ENCODE results near the gene PPP5C. TPM values are rescaled to one million over a fixed set of nuclear protein-coding genes. Genes with fewer than 3 reads are reported as not detected.

Gene PPP5C
- total RNA-seq, 2 donors from 2014 or later, result 56.6 to 73.7 TPM

DNA sequence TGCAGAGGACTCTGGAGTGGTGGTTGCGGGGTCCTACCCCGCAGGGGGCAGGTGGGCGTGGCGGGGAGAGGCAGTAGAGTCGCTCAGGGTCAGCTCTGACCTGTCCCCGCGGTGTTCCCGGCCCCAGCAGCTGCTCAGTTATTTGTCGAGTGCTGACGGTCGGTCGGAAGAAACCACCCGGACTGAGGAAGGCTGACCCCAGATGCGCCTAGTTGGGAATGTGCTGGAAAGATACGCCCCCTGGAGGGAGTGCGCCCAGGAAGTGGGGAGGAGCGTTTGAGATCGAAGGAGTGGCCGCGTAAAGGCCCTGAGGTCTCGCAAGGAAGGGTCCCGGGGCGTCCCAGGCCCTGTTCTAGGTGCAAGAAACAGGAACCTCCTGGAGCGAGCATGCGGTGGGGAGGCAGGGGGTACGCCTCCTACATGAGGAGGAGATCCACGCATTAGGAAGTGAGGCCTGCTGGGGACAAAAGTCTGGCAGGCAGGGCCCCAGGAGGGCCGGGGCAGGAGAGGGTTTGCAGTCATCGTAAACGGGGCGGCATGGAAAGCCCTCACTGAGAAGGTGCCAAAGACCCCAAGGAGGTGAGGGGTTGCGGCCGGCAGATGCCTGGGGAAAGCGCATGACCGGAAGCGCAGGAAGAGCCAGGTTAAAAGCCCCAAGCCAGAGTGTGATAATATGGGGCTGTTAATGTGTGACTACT is 57.3 kb downstream of the PPP5C start:
- H3K27ac Mint-ChIP-seq, result no peak overlapping the region
- ATAC-seq (replicated peaks in 1 of 2), result peak; percentile 20 to 28
- H3K4me1 Mint-ChIP-seq (ENCODE audit: low read depth), result peaks cover 32% of the 10 kb centered on the region
- H3K4me3 Mint-ChIP-seq, result peak overlapping the region; percentile 65 to 69
- no peak for DNase-seq
- peaks cover 62% of the 10 kb centered on the region for H3K27me3 Mint-ChIP-seq (ENCODE audit: low read depth)
- H3K9me3 Mint-ChIP-seq, result no peaks in the 10 kb centered on the region
- H3K36me3 Mint-ChIP-seq (ENCODE audit: insufficient read depth in 2 of 2), result no peaks in the 10 kb centered on the region

DNA sequence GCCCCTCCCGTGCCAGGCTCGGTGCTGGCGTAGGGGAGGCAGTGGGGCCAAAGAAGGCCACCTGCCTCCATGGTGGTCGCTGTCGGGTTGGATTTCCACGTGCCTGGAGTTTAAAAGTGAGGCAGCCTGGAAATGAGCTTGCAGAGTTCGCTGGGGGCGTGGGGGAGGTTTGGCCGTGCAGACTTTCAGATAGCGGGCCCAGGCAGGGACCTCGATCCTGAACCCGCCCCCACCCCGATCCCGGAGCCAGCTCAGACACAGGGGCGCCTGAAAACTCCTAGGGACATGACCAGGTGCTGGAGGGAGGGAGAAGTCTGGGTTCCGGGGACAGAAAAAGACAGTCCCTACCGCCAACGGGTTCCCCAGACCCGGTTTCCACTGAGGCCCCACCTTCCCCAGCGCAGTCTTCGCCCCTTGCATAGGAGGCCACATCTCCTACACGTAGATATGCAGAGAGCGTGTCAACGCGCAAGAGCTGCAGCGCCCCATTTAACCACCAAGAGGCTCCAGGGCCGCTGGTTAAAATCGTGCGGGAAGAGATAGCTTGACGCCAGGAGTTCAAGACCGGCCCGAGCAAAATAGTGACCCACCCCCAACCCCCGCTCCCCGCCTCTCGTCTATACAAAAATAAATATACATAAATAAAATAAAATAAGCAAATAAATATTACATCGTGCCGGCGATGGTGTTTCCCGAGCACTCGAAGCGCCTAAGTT is 58.0 kb downstream of the PPP5C start:
- Mint-ChIP-seq H3K9me3 (no peaks in the 10 kb centered on the region), H3K27me3 (ENCODE audit: low read depth) (peaks cover 63% of the 10 kb centered on the region), H3K36me3 (ENCODE audit: insufficient read depth in 2 of 2) (no peaks in the 10 kb centered on the region), H3K27ac (no peak overlapping the region), H3K4me3 (peak overlapping the region; percentile 65 to 69), H3K4me1 (ENCODE audit: low read depth) (peaks cover 32% of the 10 kb centered on the region)
- peak; percentile 28 to 57 for ATAC-seq (replicated peaks in 1 of 2)
- DNase-seq, result peak in 1 of 2 donors; percentile 15

DNA sequence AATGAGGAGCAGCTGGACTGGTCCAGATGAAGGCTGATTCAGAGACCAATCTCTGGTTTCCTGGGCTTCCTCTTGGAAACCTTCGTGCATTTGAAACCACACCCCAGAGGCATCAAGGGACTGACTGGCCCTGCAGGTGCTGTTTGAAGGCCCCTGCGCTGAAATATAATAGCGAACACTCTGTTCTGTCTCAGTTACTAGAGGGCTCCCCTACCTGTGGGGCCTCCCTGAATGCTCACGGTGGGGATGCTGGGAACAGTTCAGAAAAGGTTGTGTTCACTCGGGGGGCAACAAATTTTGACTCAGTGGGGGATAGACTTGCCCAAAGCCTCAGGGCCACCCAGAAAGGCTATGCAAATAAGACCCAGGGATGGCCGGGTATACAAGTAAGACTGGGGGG is 60.1 kb downstream of the PPP5C start:
- Mint-ChIP-seq H3K27me3 (ENCODE audit: low read depth) (peaks cover 73% of the 10 kb centered on the region), H3K4me1 (ENCODE audit: low read depth) (peaks cover 32% of the 10 kb centered on the region), H3K9me3 (no peaks in the 10 kb centered on the region), H3K27ac (no peak overlapping the region), H3K36me3 (ENCODE audit: insufficient read depth in 2 of 2) (no peaks in the 10 kb centered on the region), H3K4me3 (no peak overlapping the region)
- no peak for ATAC-seq (replicated peaks in 1 of 2)
- no peak for DNase-seq

DNA sequence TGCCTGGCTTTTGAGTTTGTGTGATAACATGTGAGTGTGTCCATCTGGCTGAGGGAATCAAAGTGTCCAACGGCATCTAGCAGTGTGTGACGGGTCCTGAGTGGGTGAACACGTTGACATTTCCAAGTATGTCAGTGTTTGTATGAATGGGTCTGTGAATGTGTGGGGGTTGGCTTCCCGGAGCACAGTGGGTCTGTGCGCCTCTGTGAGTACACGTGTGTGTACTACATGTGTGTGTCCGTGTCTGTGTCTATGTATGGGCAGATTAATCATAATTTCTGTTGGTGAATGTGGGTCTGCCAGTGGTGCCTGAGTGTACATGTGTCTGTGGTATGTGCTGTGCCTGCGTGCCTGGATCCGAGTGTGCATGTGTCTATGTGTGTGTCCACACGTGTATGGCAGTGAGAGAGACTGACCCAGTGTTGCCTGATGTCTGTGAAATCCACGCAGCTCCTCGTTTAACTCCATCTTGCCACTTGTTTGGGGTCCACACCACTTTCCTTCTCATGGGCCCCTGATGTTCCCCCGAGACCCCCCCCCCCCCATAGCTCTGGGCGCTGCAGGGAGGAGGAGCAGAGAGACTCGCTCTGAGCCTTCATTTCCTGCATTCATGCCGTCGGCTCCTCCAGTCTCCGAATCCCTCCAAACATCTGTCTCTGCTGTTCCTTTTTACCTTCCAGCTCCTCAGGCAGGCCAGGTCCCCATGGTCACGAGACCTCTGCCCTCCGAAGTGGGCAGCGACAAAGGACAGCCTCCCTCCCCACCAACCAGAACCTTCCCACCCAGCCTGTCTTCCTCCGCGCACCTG is 61.2 kb downstream of the PPP5C start:
- DNase-seq (no peak), ATAC-seq (replicated peaks in 1 of 2) (no peak)
- Mint-ChIP-seq H3K36me3 (ENCODE audit: insufficient read depth in 2 of 2) (no peaks in the 10 kb centered on the region), H3K27ac (no peak overlapping the region), H3K9me3 (no peaks in the 10 kb centered on the region), H3K4me1 (ENCODE audit: low read depth) (peaks cover 30% of the 10 kb centered on the region), H3K4me3 (no peak overlapping the region), H3K27me3 (ENCODE audit: low read depth) (peaks cover 77% of the 10 kb centered on the region)

DNA sequence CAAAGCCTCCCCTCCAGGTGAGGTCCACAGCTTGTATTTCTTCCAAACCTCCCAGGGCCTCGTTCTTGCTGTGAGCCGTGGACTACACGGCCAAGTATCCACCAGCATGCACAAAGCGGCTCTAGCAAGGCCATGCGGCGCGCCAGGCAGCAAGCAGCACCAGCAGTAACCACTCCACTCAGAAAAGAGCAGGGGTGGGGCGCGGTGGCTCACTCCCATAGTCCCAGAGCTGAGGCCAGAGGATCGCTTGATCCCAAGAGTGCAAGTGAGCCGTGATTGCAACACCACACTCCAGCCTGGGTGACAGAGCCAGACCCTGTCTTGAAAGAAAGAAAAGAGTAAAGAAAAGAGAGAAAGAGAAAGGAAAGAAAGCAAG is 61.8 kb downstream of the PPP5C start:
- ATAC-seq (replicated peaks in 1 of 2) (no peak), DNase-seq (no peak)
- Mint-ChIP-seq H3K4me1 (ENCODE audit: low read depth) (peaks cover 29% of the 10 kb centered on the region), H3K9me3 (no peaks in the 10 kb centered on the region), H3K4me3 (no peak overlapping the region), H3K36me3 (ENCODE audit: insufficient read depth in 2 of 2) (no peaks in the 10 kb centered on the region), H3K27ac (no peak overlapping the region), H3K27me3 (ENCODE audit: low read depth) (peaks cover 73% of the 10 kb centered on the region)

DNA sequence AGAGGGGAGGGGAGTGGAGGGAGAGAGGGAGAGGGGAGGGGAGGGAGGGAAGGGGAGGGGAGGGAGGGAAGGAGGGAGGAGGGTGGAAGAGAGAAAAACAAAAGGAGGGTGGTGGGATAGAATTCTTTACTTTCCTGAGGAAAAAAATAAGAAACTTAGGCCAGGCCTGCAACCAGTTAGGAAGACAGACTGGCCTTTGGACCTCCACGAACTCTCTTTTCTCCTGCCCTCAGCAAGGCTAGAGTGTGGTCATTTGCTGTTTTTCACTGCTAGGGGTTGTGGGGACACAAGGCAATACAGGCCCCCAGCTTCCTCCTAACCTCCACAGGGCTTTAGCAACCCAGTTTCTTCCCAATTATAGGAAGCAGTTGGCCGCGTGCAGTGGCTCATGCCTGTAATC is 62.3 kb downstream of the PPP5C start:
- H3K9me3 Mint-ChIP-seq, result no peaks in the 10 kb centered on the region
- peaks cover 23% of the 10 kb centered on the region for H3K4me1 Mint-ChIP-seq (ENCODE audit: low read depth)
- DNase-seq (no peak), ATAC-seq (replicated peaks in 1 of 2) (no peak)
- H3K27me3 Mint-ChIP-seq (ENCODE audit: low read depth), result peaks cover 73% of the 10 kb centered on the region
- H3K36me3 Mint-ChIP-seq (ENCODE audit: insufficient read depth in 2 of 2), result no peaks in the 10 kb centered on the region
- H3K27ac Mint-ChIP-seq, result no peak overlapping the region
- no peak overlapping the region for H3K4me3 Mint-ChIP-seq

DNA sequence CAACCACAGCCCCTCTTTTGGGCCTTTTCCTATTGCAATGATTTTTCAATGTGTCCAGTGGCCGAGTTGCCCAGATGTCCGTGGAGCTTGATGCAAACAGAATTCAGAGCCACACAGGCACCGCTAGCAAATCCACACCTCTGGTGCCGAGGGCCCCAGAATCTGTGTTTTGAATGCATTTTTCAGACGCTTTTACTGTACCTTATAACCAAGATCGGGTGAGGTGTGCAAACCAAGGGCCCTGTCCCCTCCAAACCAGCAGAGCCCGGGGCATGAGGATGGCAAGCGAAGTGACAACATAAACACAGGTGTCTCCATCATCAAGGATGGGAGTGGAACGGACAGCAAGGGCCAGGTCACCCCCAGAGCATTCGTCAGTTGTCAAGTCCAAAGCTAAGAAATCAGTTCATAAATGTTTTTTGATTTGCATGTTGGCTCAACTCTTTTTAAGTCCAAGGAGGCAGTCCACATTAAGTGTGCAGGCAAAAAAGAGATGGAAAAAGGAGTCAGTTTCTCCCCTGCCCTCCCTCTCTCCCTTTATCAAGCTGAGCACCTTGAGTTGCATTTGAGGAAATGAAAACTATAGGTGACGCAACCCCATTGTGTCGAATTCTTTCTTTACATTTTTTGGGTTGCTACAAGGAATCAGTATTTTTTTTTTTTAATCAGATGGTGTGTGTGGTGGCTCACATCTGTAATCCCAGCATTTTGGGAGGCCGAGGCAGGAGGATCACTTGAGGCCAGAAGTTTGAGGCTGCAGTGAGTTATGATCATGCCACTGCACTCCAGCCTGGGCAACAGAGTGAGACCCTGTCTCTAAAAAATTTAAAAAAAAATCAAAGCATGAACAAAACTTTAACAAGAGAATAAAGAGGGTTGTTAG is 63.6 kb downstream of the PPP5C start:
- ATAC-seq (replicated peaks in 1 of 2) (no peak), DNase-seq (no peak)
- peaks cover 78% of the 10 kb centered on the region for H3K27me3 Mint-ChIP-seq (ENCODE audit: low read depth)
- no peak overlapping the region for H3K27ac Mint-ChIP-seq
- H3K36me3 Mint-ChIP-seq (ENCODE audit: insufficient read depth in 2 of 2), result no peaks in the 10 kb centered on the region
- peaks cover 17% of the 10 kb centered on the region for H3K4me1 Mint-ChIP-seq (ENCODE audit: low read depth)
- no peak overlapping the region for H3K4me3 Mint-ChIP-seq
- H3K9me3 Mint-ChIP-seq, result no peaks in the 10 kb centered on the region

DNA sequence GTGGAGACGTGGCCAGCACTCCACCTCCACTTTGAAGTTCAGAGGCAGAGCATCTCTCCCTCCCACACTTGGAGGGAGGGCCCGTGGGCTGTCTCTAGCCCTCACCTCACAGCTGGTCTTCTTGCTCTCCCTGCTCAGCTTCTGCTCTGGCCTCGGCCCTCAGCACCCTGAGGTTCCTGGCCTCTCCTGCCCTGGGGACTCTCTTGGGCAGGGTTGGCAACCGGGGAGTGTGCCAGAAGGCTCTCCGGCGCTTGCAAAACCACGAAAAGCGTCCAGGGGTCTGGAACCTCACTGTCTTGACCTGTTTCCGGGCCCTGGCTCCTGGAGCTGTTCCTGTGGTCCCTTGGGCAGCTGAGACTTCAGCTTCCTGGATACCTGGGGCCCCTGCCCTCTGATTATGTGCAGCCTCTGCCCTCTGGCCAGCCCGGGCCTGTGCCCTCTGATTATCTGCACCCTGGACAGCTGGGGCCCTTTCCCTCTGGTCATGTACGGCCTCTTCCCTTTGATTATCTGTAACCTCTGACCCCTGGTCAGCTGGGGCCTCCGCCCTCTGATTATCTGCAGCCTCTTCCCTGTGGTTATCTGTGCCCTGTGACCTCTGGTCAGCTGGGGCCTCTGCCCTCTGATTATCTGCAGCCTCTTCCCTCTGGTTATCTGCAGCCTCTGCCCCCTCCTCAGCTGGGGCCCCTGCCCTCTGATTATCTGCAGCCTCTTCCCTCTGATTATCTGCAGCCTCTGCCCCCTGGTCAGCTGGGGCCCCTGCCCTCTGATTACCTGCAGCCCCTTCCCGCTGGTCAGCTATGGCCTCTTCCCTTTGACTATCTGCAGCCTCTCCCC is 64.4 kb downstream of the PPP5C start:
- Mint-ChIP-seq H3K27ac (no peak overlapping the region), H3K4me1 (ENCODE audit: low read depth) (peaks cover 26% of the 10 kb centered on the region), H3K9me3 (no peaks in the 10 kb centered on the region), H3K27me3 (ENCODE audit: low read depth) (peaks cover 85% of the 10 kb centered on the region), H3K36me3 (ENCODE audit: insufficient read depth in 2 of 2) (no peaks in the 10 kb centered on the region), H3K4me3 (no peak overlapping the region)
- ATAC-seq (replicated peaks in 1 of 2) (no peak), DNase-seq (no peak)

DNA sequence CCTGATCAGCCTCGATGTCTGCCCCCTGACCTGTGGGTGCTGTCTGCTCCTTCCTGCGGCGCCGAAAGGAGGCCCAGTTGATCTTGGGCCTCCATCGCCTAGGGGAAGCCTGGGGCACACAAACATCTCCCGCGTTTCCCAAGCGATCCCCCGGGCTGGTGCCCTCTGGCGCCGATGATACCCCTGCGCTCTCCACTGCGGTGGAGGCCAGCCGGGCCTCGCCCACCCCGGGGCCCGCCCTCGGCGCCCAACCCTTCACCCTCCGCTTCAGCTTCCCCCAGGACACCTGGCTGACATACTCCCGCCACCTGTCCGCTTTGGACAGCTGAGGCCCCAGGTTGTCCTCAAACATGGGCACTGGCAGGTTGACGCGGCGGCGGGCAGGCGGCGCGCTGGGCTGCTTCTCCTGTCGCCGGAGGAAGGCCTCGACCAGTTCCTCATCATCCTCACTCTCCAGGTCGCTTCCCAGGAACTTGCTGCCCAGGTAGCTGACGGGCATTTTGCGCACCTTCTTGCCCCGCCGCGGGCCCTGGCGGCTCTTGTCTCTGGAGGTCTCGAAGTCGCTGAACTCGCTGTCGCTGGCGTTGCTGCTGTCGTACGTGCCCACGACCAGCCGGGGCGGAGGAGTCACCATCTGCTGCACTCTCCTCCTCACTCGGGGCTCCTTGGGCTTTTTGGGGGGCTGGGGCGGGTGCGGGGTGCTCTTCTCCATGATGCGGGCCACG is 65.2 kb downstream of the PPP5C start:
- peaks cover 84% of the 10 kb centered on the region for H3K27me3 Mint-ChIP-seq (ENCODE audit: low read depth)

DNA sequence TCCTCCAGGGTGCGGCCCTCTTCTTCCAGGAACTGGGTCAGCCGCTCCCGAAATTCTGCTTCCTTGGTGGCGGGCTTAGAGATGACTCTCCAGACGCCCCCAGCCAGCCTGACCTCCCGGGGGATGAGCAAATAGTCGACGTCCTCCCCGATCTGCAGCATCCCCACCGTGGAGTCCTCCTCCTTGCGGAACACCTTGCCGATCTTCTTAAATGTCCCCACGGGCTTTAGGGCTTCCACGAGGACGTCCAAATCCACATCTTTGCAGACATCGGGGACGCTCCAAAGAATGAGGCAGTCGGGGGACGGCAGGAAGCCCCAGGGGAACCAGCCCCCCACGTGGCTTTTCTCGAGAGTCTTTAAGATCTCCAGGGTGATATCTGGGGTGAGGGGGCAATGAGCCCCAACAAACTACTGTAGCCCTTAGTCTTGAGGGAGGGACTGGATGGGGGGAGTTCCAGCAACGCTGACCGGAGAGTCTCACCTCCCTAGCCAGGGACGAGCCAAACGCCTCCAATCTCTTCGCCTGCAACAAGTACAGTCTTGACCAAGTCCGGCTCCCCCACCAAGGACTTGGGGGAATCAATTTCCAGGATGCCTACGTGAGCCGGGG is 65.9 kb downstream of the PPP5C start:
- Mint-ChIP-seq H3K4me3 (no peak overlapping the region), H3K9me3 (no peaks in the 10 kb centered on the region), H3K27me3 (ENCODE audit: low read depth) (peaks cover 78% of the 10 kb centered on the region), H3K27ac (no peak overlapping the region), H3K4me1 (ENCODE audit: low read depth) (peaks cover 31% of the 10 kb centered on the region), H3K36me3 (ENCODE audit: insufficient read depth in 2 of 2) (no peaks in the 10 kb centered on the region)
- no peak for DNase-seq
- ATAC-seq (replicated peaks in 1 of 2), result no peak

More for the DNA sequence above, 65.2 kb downstream of the PPP5C start:
- H3K27ac Mint-ChIP-seq, result no peak overlapping the region
- DNase-seq (no peak), ATAC-seq (replicated peaks in 1 of 2) (no peak)
- no peak overlapping the region for H3K4me3 Mint-ChIP-seq
- no peaks in the 10 kb centered on the region for H3K36me3 Mint-ChIP-seq (ENCODE audit: insufficient read depth in 2 of 2)
- H3K9me3 Mint-ChIP-seq, result no peaks in the 10 kb centered on the region
- peaks cover 31% of the 10 kb centered on the region for H3K4me1 Mint-ChIP-seq (ENCODE audit: low read depth)

DNA sequence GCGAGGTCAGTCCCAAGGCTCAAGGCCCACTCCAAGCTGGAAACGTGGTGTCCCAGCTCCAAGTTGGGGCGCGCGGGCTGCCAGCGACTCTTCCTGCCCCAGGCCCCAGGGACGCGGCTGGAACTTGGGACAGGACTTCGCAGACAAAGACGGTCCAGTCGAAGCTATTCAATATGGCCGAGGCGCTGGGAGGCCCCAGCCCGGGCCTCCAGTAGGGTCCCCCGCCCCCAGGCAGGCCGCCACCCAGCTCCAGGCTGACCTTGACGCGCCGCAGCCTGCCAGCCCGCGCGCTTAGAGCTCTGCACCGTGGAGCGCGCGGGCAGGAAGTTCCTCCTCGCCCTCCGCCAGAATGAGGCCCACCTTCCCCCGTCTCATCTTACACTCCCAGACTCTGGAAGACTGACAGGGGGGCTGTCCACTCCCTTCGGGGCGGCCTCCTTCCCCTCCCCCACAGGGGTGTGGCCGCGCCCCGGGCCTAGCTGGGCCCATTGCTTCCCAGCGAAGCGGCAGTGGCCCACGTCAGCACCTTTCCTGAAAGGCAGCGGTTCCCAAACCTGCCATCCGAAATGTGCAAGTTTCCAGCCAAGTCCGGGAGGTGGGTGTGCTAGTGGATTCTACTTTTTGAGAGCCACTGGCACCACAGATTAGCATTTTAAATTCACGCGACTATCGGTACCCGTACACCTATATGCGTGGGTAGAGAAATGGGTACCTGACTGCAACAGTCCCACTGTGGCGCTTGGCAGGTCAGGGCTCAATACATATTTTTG is 66.6 kb downstream of the PPP5C start, which contains the start of gene CCDC8:
Gene CCDC8, minus strand, starts transcription at position 303 of the 770 bp plus-strand sequence. CDS start 754 bp downstream, outside the sequence.
- Mint-ChIP-seq H3K9me3 (no peaks in the 10 kb centered on the region), H3K4me3 (no peak within 1 kb of the TSS), H3K4me1 (ENCODE audit: low read depth) (peaks cover 28% of the 10 kb centered on the region), H3K27ac (no peak within 1 kb of the TSS), H3K36me3 (ENCODE audit: insufficient read depth in 2 of 2) (no peaks in the 10 kb centered on the region), H3K27me3 (ENCODE audit: low read depth) (peaks cover 74% of the 10 kb centered on the region)
- ATAC-seq (replicated peaks in 1 of 2) (no peak), DNase-seq (no peak)

Data from activated T-cell treated with anti-CD3 and anti-CD28 coated beads, Interleukin-2, amount 50 U/mL, for 72 hours (primary cell).